Astrocyte of the spinal cord (primary cell): Measurements from ENCODE around the gene ZNF585A.
"Not testable (repeated sequence)": the region's sequence is repeated elsewhere in the genome, so short reads cannot be mapped to it uniquely, and the experiment has no call there.

ENCODE experiments used
- DNase-seq: peaks from one replicate; pipeline ENCODE4 v3.0.0; 2011; ENCODE audit warnings: low read depth, low spot score
- H3K4me3 ChIP-seq: 2 replicates; pipeline ENCODE4 v1.5.1; 2011; ENCODE audit warnings: low read depth, mild to moderate bottlenecking, low read length, moderate library complexity
- CTCF ChIP-seq: IDR thresholded peaks from 2 replicates; pipeline ENCODE4 v1.5.1; 2012; ENCODE audit warnings: low read depth, mild to moderate bottlenecking, low read length, inconsistent platforms
- in situ Hi-C: cut with HindIII; loops from 2 replicates; pipeline ENCODE4 v1.10.0; 2017; ENCODE audit warnings: low sequenced_read_pairs

The ZNF585A gene

GRCh38 chr19:37197768-37198167 lies 25.3 kb upstream of the ZNF585A start:
- no peak for DNase-seq
- no peak overlapping the region for H3K4me3 ChIP-seq
- in situ Hi-C loops = no loop called here
- TF ChIP-seq CTCF = no peak

DNA sequence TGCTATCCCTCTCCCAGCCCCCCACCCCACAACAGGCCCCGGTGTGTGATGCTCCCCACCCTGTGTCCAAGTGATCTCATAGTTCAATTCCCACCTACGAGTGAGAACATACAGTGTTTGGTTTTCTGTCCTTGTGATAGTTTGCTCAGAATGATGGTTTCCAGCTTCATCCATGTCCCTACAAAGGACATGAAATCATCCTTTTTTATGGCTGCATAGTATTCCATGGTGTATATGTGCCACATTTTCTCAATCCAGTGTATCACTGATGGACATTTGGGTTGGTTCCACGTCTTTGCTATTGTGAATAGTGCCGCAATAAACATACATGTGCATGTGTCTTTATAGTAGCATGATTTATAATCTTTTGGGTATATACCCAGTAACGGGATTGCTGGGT lies 24.6 kb upstream of the ZNF585A start:
- DNase-seq, in situ Hi-C loops: not testable (repeated sequence)

DNA sequence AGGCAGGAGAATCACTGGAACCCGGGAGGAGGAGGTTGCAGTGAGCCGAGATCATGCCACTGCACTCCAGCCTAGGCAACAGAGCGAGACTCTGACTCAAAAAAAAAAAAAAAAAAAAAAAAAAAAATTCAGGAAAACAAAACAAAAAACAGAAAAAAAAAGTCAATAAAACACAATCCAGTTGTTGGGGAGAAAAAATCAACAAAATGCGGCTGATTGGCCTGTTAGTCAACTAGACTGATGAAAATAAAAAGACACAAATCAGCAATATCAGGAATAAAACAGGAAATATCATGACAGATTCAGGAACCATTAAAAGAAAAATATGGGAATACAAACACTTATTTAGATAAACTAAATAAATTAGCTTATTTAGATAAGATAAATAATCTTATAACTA lies 22.8 kb upstream of the ZNF585A start:
- H3K4me3 ChIP-seq, in situ Hi-C loops, DNase-seq: not testable (repeated sequence)

More for the DNA sequence above, 24.6 kb upstream of the ZNF585A start:
- H3K4me3 ChIP-seq = not testable (repeated sequence)

GRCh38 chr19:37186071-37186470 lies 13.6 kb upstream of the ZNF585A start:
- H3K4me3 ChIP-seq, DNase-seq, in situ Hi-C loops: not testable (repeated sequence)

DNA sequence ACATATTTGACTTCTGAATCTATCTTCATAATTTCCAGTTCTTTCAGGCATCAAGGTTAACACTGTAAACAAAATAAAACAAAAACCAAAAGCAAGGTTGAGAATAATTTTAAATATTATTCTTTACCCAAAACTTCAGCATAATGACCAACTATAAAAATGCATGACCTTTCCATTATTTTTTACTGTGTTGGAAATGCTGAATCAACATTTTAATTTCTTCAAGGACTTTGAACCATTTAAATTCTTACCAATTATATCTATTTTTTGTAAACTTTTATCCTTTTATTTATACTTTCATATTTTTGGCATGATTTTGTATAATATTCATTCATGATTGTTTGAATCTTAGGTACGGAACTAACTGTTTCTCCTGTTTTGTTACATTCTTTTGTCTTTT lies 6.9 kb downstream of the ZNF585A start:
- in situ Hi-C loops = no loop called here
- H3K4me3 ChIP-seq = no peak overlapping the region
- DNase-seq = no peak
- no peak for TF ChIP-seq CTCF

GRCh38 chr19:37160153-37160552 lies 12.3 kb downstream of the ZNF585A start:
- no peak for DNase-seq
- no peak overlapping the region for H3K4me3 ChIP-seq
- in situ Hi-C loops = no loop called here

GRCh38 chr19:37148214-37148613 lies 24.3 kb downstream of the ZNF585A start:
- H3K4me3 ChIP-seq = no peak overlapping the region
- DNase-seq = no peak
- in situ Hi-C loops = no loop called here
- TF ChIP-seq CTCF = no peak

More at GRCh38 chr19:37160153-37160552, 12.3 kb downstream of the ZNF585A start:
- no peak for TF ChIP-seq CTCF

DNA sequence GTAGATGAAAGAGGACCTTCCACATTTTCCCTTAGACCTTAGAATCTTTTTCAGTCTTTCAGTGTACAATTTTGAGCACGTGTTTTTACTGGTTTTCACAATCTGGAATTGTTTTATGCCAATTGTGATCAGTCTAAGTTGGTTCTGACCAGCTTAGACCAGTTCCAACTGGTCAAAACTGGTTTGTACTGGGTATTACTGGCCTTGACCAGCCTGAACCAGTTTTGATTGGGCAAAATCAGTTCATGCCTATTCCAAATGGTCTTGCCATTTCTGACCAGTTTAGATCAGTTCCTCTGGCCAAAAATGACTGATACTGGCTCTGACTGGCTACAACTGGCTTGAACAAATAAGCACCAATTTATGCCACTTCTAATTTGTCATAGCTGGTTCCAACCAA lies 36.4 kb downstream of the ZNF585A start:
- TF ChIP-seq CTCF = no peak
- no peak overlapping the region for H3K4me3 ChIP-seq
- in situ Hi-C loops = no loop called here
- DNase-seq = no peak
